HG03439 (cell line): ENCODE measurements around the gene PCNX2.

Experiments
- ATAC-seq: cut with Tn5 transposase; IDR thresholded peaks from one replicate; pipeline ENCODE4 v1.9.1; 2021; ENCODE audit warnings: mild to moderate bottlenecking, moderate library complexity; ENCODE audit not compliant: unreplicated experiment

Gene PCNX2

DNA sequence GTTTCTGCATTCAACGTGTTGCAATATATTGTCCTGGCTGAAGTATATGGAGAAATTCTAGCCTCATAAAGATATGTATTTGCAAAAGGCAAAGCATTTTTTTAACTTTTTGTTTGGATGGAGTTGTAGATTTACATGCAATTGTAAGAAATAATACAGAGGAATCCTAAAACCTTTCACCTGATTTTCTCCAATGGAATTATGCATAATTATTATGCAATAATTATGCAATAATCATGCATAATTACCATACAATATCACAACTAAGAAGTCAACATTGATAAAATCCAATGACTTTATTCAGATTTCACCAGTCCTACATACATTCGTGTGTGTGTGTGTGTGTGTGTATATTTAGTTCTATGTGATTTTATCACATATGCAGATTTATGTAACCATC is 24.5 kb upstream of the PCNX2 start:
- ATAC-seq = no peak

DNA sequence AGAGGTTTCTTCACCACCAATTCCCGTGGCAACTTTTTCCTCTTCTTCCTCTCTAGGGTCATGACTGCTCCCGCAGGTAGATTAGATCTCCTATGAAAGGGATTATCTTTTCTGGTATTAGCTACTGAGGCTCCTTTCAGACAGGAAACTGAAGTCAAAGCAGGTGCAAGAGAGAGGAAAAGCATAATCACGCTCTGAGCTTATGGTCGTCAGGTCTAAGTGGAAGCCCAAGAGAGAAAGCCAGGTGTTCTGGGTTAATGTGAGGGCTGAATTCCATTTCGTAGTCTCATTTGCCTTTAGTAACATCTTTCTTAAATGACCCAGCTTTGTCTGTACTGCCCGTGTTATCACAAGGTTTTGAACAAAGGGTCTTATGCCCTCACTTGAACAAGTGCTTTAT is 23.7 kb upstream of the PCNX2 start:
- no peak for ATAC-seq

DNA sequence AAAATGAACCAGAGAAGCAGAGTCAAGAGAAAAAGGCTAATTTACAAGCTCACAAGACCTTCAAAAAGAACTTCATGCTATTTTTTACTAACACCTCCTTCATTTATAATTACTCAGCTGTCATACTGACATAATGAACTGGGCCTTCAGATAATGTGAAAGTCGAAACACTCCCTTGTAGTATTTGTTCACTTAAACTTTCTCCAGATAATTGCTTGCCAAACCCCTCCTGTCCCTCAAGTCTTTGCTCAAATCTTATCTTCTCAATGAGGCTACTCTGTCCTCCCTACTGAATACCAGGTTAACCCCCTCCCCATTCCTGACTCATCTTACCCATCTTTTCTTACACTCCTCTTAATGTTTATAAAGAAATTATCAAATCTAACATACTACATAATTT is 20.9 kb upstream of the PCNX2 start:
- no peak for ATAC-seq

DNA sequence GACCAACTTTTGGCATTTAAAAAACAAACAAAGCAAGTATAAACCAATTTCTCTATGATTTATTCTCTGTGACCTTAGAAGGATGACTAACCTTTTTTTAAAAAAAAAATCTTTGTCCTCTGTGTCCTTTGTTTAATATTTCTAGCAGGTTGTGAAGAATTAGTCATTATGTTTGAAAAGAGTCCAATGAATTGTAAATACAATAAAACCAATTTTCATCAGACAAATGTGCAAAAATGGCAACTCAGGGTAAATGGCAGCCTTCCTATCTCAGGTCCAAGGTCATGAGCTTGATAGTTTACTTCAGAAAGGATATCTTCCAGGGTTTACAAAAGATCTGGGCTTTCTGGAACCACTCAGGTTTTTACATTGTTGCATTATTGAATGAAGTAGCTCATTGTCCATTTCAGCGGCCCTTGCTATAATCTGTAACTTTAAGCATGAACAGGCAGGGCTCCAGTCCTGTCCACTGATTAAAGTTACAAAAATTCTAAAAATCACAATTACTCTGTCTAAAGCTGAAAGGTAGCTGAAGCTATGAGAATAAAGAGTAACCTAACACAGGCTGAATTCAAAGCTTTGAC is 20.3 kb upstream of the PCNX2 start:
- no peak for ATAC-seq

DNA sequence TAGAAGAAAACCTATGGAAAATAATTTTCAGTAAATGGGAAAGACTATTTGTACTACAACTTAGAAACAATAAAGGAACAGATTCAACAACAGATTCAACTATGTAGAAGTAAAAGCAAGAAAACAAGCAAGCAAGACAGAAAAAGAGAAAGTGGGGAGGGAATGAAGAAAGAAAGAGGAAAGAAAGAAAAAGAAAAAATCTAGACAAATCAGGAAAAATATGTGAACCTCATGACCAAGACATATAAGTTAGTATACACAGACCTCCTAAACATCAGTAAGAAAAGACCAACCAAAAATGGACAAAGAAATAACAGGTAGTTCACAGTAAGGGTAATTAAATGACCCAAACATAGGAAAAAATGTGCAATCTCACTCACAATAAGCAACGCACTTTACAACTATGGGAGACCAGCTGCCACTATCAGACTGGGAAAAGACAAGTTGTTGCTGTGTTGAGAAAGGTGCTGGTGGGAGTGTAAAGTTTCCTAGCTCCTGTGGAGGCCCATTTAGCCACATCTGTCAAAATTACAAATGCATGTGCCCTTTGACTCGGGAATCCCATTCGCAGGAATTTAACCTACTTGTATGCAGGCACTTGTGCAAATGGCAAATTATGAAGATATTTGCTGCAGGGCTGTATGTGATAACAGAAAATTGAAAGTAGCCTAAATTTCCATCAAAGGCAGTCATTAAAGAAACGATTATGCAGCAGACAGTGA is 18.1 kb upstream of the PCNX2 start:
- no peak for ATAC-seq

DNA sequence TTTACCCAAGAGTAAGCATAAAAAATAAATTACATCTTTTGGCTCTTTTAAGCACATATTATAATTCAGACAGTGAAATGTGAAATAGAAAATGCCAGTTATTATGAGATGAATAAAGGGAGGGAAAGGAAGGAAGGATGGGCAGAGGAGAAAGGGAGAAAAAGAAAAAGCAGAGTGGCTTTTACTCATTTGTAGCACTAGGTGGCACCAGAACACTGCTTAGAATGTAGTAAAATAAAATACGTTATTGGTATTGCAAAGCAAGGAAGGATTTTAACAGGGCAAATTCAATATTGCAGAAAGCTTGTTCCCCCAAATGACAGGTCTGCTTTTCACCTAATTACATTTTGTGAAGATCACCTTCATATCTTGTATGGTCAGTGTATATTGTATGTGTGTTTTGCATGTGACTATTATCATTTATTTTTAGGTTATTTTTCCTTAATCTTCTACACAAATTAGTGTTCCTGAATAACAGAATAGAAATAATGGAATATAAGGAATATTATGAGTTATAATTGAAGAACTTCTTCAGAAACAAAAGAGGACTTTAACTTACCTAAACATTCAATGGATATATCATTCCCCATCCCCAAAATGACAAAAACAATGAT is 9.1 kb upstream of the PCNX2 start:
- ATAC-seq = no peak

DNA sequence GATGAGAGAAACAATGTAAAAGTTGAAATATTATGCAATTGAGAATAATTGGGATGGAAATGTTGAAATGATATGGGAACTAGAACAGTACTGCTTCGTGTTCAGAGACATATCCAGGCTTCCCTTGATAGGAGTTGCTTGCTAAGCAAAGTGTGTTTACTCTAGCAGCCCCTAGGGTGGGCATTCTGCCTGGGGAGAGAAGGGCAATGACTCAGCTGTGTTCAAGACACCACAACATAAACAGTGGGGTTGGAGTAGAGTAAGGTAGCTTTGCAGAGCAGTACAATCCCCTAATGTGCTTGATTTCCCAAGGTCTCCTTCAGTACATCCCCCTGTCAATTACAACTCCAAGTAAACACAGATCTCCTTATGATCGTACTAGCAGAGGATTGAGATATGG is 4.8 kb upstream of the PCNX2 start:
- ATAC-seq = no peak

DNA sequence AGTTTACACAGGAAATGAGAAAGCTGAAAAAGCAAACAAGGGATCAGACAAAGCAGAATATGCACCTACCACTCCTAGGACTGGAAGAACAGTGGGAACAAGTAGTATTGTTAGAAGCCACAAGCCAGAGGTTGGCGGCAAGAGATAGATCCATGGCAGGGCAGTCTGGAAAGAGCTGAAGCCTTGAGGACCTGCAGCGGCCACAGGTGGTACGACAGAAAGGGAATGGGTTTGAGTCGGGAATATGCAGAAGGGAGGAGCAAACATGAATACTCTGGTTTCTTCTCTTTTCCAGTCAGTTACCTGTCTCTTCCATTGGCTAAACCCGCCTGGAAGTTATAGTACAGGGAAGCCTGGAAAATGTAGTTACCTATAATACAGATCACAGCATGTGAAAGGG is 3.9 kb upstream of the PCNX2 start:
- no peak for ATAC-seq

DNA sequence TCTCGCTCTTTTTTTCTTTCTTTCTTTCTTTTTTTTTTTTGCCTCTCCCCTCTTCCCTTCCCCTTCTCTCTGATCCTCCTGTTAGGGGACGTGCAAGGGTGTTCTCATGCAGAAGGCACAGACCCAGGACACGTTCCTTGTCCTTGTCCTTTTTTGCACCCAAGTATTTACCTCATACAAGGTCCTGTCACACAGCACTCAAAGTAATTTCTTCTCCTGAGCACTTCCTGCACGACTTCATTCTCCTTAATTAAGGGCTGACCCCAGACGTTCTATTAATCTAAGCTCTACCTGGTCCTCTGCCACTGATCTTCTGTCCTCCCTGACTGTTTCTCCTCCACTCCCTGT is 424 bp upstream of the PCNX2 start:
- ATAC-seq = no peak

DNA sequence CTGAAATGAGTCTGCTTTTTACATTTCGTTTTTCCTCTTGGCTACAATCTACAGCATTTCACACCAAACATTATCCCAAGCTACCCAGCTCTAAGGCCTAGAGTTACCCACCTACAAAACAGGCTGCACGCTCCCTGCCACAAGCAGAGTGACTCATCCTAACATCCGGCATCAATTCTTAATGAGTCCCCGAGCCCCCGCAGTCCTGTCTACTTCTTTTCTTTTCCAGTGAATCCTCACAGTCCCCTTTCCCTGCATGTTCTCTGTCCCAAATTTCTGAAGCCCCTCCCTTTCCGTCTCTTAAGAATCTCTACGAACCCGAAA is 650 bp downstream of the PCNX2 start:
- ATAC-seq = peak; percentile 26

DNA sequence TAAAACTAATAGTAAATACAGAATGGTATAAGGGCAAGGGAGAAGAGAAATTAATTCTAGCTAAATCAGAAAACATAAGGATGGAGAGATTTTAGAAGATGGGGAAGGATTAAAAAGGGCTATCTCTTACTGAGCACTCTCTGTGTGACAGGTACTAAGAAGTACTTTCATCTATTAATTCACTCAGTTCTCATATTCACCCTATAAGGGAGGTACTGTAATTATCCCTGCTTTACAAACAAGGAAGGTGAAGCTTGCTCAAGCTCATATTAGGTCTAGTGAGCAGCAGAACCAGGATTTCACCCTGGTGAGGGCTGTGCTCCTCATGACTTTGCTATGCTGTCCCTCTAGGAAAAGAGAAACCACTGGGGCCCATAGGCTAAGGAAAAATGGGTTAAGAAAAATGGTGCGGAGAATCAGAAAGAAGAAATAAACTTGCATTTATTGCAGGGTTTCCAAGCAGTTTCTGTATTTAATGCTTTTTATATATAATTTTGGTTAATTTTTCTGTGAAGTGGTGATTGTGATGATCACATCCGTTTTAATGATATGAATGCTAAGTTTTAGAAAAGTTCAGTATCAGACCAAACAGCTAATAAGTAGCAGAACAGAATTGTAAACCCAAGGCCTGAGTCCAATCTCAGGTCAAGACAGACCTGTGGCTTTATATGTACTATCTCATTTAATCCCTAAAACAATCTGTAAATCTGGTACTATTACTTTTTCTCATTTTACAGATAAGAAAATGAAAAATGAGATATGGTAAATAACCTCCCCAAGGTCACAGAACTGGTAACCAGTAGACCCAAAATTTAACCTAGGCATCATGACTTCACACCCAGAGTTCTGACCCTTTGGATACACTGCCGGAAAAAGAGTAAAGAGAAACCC is 1.7 kb downstream of the PCNX2 start:
- ATAC-seq = no peak

DNA sequence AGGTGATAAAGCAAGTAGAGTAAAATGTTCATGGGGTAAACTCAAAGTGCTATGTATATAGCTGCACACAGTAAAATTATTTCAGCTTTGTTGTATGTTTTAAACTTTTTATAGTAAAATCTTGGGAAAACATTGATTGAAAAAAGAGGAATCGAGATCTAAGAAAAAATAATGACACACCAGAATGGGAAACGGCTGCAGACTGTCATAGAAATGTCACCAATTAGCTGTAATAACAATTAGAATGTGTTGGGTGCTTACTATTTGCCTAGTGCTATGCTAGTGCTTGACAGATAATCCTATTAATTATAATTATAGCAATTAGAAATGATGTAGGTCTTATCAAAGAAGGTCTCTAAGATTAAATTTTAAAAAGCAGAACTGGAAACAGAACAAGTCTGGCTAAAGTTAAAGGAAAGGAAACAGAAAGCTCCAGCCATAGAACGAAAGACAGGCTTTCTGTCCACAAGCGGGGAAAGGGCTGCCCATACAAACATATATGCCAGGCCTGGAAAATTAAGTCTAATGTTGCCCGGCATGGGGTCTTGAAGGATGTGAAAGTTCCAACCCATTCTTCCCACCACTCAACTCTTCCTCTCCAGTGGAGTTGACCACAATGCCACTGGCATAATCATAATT is 5.0 kb downstream of the PCNX2 start:
- ATAC-seq = no peak

DNA sequence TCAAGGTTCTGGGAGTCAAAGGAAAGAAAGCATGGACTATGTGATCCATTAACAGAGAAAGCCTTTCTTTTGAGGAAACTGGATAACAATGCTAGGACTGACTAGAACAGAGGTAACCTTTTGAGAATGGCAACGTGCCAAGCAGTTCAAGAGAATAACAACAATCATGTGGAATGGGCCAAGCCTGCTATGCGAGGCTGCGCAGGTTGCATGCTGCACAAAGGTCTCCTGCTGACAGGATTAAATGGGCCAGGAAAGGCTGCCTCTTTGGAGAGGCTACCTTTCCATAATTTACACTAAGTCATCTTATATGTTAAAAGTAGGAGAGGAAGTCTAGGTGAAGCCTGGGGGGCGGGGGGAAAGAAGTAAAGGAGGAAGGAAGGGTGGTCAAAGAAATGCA is 5.8 kb downstream of the PCNX2 start:
- no peak for ATAC-seq

DNA sequence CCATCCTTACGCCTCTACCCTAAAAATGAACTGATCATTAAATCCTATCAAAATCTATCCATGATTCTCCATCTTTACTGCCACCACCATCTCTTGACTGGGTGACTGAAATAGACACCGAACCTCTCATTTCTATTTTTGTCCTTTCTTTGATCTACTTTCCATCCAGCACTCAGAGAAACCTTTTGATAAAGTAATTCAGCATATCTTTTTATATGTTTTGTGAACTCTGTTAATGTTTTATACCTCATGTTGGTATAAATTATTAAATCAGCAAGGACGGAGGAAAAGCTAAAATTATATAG is 13.0 kb downstream of the PCNX2 start:
- ATAC-seq = no peak

DNA sequence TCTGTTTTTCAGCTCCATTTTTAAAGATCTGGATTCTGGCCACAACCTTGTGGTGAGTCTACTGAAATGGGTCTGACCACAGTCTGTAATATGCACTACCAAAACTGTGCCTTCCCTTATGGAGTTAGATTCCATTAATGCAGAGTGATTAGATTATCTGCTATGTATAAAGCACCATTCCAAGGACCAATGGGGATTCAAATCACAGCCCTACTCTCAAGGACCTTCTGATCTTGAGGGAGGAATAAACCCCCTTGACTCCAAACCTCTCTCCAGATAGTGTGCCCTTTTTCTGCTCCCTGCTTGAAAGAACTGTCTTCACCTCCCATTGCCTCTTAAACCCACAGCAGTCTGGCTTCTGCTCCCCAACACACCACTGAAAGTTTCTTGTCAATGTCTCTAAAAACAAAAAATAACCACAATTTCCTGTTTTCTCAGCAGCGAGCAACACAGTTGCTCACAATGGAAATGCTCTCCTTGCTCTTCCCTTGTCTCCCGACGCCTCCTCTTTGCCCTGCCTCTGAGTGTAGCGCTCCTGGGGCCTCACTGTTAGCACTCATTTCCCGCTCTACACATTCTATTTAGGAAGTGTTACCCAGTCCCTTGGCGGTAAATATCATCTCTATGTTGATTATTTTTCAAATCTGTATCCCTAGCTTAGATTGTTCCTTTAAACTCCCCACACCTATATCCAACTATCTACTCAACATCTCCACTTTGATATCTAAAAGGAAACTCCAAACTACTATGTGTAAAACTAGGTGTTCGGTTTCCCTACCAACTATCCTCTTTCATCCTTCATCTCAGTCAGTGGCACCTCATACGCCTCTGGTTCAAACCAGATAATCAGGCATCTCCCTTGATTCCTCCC is 13.6 kb downstream of the PCNX2 start:
- ATAC-seq = peak; percentile 88

DNA sequence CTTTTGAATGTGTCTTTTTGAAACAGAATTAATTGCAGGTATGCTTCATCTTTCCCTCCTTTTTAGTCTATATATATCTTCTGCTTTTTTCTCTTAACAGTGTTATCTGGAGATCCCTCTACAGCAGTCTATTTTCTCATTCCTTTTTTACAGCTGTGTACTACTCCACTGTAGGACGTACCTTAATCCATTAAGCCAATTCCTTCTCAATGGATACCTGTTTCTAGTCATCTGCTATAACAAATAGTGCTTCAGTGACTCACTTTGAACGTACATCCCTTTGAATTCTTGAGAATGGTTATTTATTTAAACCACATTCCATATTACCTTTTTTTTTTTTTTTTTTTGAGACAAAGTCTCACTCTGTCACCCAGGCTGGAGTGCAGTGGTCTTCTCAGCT is 15.6 kb downstream of the PCNX2 start:
- no peak for ATAC-seq

DNA sequence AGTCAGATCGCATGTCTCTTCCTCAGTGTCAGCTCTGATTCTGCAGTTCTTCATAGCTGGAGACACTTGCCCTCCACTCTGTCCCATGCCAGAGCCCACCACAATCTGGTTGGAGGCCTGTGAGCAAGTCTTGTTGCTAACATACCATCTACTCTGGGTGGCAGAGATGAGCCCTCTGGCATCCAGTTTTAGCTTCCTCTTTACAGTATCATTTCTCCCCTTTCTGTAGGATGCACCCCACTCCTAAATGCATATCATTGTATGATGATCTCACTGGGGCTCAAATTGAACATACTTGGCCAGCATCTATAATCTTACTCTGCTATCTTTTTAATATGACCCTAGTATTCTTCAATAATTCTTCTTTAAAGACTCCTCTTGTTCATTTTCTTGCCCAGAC is 16.9 kb downstream of the PCNX2 start:
- ATAC-seq = no peak

DNA sequence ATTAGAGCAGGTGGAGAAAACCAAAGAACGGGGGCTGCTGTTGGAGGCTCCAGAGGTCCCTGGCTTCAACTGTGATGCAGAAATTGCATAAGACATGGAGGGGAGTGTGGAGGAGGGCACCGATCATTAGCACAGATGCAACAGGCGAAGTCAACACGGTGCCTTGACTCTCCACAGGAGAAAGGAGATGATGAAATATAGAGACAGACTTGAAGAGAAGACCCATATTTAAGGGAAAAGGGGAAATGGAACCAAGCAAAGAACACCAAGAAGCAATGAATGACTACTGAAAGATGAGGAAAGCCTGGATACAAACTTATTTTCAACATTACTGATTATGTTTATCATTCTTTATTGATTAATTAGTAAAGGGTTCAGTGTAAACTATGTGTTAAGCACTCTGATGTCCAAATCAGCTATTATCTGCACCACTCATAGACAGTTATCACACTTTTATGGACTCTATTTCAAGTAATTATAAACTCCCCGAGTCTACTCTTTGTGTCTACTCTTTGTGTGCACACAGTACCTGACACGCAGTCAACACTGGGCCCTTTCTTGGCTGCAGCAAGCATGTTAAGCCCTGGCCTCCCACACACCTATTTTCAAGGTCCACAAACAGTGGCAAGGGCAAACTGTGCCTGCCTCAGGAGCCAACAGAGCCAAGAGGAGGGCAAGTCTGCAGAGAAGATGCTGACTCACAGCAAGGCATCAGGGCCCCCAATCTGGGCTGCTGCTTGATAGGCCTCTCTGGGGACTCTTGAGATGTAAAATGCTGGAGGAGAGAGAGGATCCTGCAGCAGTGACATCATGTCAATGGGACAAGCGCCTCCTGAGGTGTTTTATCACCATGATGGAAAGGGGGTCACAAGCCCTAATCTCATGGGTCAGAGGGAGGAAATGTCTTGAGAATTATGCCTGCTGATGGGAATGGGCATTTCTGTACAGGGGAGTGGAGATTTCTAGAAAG is 17.6 kb downstream of the PCNX2 start:
- ATAC-seq = no peak

DNA sequence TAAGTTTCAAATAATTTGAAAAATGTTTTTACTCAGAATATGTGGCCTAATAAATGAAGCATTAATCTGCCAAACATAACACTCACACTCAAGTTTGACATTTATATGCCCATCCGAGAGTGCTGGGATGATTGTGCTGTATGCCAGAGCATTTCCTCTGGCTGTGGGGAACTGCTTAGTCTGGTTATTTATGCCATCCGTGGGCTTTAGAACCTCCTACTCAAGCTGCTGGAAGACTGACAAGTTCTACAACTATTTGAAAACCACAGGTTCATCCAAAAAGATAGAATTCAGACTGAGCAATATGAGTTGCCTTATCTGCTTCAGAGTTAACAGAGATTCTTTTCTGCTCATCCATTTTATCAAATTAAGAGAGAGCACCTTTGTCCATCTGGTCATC is 25.9 kb downstream of the PCNX2 start:
- ATAC-seq = no peak
